A549 (cell line): ENCODE measurements around the gene LSM12. TPM values are rescaled to one million over a fixed set of nuclear protein-coding genes. Genes with fewer than 3 reads are reported as not detected.
A peak's percentile ranks its signal among the peaks of the same experiment; 100 is the strongest.

Experiments used
- ATAC-seq, 2 experiments: fragments of 200-7000 bp in 1 of 2; fragments of >200 bp in 1 of 2; cut with Nextera tagmentation in 1 of 2; cut with Tn5 transposase in 1 of 2; 3 replicates each; pipeline versions ENCODE4 v1.8.0 to v1.9.1; 2018 to 2020; ENCODE audit warnings: mild to moderate bottlenecking in 1 of 2, moderate library complexity in 1 of 2
- CTCF ChIA-PET: fragments of 300-600 bp; sonication (Branson Sonifier 250); formaldehyde crosslinking; extraction: SDS; loops from one replicate; lab custom pipeline; 2021; ENCODE audit warnings: antibody characterized with exemption, inconsistent platforms; lab: Yijun Ruan, JAX
- POLR2A ChIA-PET: fragments of 350-600 bp; formaldehyde crosslinking; extraction: SDS; loops from one replicate; lab custom pipeline; 2021; ENCODE audit warnings: antibody characterized with exemption, inconsistent platforms; lab: Yijun Ruan, JAX
- DNase-seq, 2 experiments: peaks; one replicate each; pipeline versions ENCODE4 v3.0.0 to v3.0.0-alpha.2; 2011 to 2016; ENCODE audit warnings: low read depth in 1 of 2, low spot score in 1 of 2
- FAIRE-seq: peaks from 2 replicates; lab custom pipeline; 2011; peaks lifted over from hg19 to GRCh38; lab: Jason Lieb, UNC
- H3K27ac ChIP-seq, 2 experiments: fragments of >200 bp; sonication (Bioruptor Twin); formaldehyde crosslinking; 3 replicates each; pipeline ENCODE4 v1.5.1; 2016 to 2017
- H3K4me1 ChIP-seq: fragments of >200 bp; sonication (Bioruptor Twin); formaldehyde crosslinking; 3 replicates; pipeline ENCODE4 v1.6.1; 2016
- H3K4me2 ChIP-seq: fragments of >200 bp; sonication (Bioruptor Twin); formaldehyde crosslinking; 3 replicates; pipeline ENCODE4 v1.6.1; 2016
- H3K4me3 ChIP-seq: fragments of >200 bp; sonication (Bioruptor Twin); formaldehyde crosslinking; 3 replicates; pipeline ENCODE4 v1.5.1; 2016
- H3K9me3 ChIP-seq: fragments of >200 bp; sonication (Bioruptor Twin); formaldehyde crosslinking; 3 replicates; pipeline ENCODE4 v1.6.1; 2016
- BCL3 ChIP-seq: fragments of >200 bp; sonication (Bioruptor Twin); formaldehyde crosslinking; IDR thresholded peaks from 3 replicates; pipeline ENCODE4 v1.6.1; 2016
- BHLHE40 ChIP-seq: IDR thresholded peaks from 2 replicates; pipeline ENCODE4 v1.6.1; 2012; ENCODE audit warnings: low read depth, low read length, inconsistent platforms
- CBX8 ChIP-seq: fragments of 200-600 bp; sonication (generic); IDR thresholded peaks from 2 replicates; pipeline ENCODE4 v1.6.1; 2016
- CEBPB ChIP-seq, 2 experiments: fragments of >200 bp in 1 of 2; sonication (Bioruptor Twin) in 1 of 2; formaldehyde crosslinking in 1 of 2; IDR thresholded peaks; 2 replicates each; pipeline ENCODE4 v1.6.1; 2012 to 2016
- E2F6 ChIP-seq: IDR thresholded peaks from 2 replicates; pipeline ENCODE4 v1.6.1; 2012; ENCODE audit warnings: low read depth, borderline replicate concordance
- EHMT2 ChIP-seq: fragments of 200-600 bp; sonication (generic); IDR thresholded peaks from 2 replicates; pipeline ENCODE4 v1.6.1; 2016; ENCODE audit warnings: antibody characterized with exemption, low read depth, mild to moderate bottlenecking, moderate library complexity
- FOSB ChIP-seq: fragments of 250-450 bp; sonication (Bioruptor Pico); IDR thresholded peaks from 2 replicates; pipeline ENCODE4 v1.5.0; 2020; ENCODE audit warnings: mild to moderate bottlenecking, moderate library complexity
- FOXS1 ChIP-seq: fragments of 250-450 bp; sonication (Bioruptor Pico); IDR thresholded peaks from 2 replicates; pipeline ENCODE4 v1.5.0; 2020; ENCODE audit warnings: mild to moderate bottlenecking, moderate library complexity
- HES2 ChIP-seq: fragments of >200 bp; sonication (Bioruptor Twin); formaldehyde crosslinking; IDR thresholded peaks from 2 replicates; pipeline ENCODE4 v1.6.1; 2016
- HEYL ChIP-seq: fragments of 250-450 bp; sonication (Bioruptor Pico); IDR thresholded peaks from 2 replicates; pipeline ENCODE4 v1.8.0; 2021; ENCODE audit warnings: mild to moderate bottlenecking, moderate library complexity
- HOXB5 ChIP-seq: fragments of 250-450 bp; sonication (Bioruptor Pico); IDR thresholded peaks from 2 replicates; pipeline ENCODE4 v1.5.0; 2020; ENCODE audit warnings: mild to moderate bottlenecking, moderate library complexity
- JUN ChIP-seq, 2 experiments: fragments of >200 bp; sonication (Bioruptor Twin); formaldehyde crosslinking; IDR thresholded peaks; 2 replicates in 1 of 2; 3 replicates in 1 of 2; pipeline ENCODE4 v1.6.1; 2016 to 2017
- JUNB ChIP-seq: fragments of >200 bp; sonication (Bioruptor Twin); formaldehyde crosslinking; IDR thresholded peaks from 2 replicates; pipeline ENCODE4 v1.6.1; 2016
- KDM1A ChIP-seq: fragments of 200-600 bp; sonication (generic); IDR thresholded peaks from 2 replicates; pipeline ENCODE4 v1.6.1; 2016; ENCODE audit warnings: low read depth, mild to moderate bottlenecking
- MAFK ChIP-seq: fragments of 450-650 bp; IDR thresholded peaks from 2 replicates; pipeline ENCODE4 v1.6.1; 2014; ENCODE audit not compliant: partially characterized antibody
- MAX ChIP-seq: IDR thresholded peaks from 2 replicates; pipeline ENCODE4 v1.6.1; 2012
- MAZ ChIP-seq: fragments of 150-350 bp; IDR thresholded peaks from 2 replicates; pipeline ENCODE4 v1.6.1; 2014; ENCODE audit warnings: antibody characterized with exemption, low read depth, low read length, borderline replicate concordance
- MYC ChIP-seq: IDR thresholded peaks from 2 replicates; pipeline ENCODE4 v1.6.1; 2012; ENCODE audit warnings: mild to moderate bottlenecking, inconsistent platforms, low read length, improper control_type of control experiment, borderline replicate concordance
- NR3C1 ChIP-seq: fragments of >200 bp; sonication (Bioruptor Twin); formaldehyde crosslinking; IDR thresholded peaks from 3 replicates; pipeline ENCODE4 v1.6.1; 2017
- PBX3 ChIP-seq: IDR thresholded peaks from 2 replicates; pipeline ENCODE4 v1.6.1; 2012
- POLR2A ChIP-seq: IDR thresholded peaks from 2 replicates; pipeline ENCODE4 v1.6.1; 2012; ENCODE audit warnings: mild to moderate bottlenecking, low read length
- RAD21 ChIP-seq, 2 experiments: fragments of >200 bp in 1 of 2; sonication (Bioruptor Twin) in 1 of 2; formaldehyde crosslinking in 1 of 2; IDR thresholded peaks in 1 of 2; conservative IDR thresholded peaks in 1 of 2; 2 replicates in 1 of 2; 3 replicates in 1 of 2; pipeline ENCODE4 v1.6.1; 2012 to 2018; ENCODE audit warnings: inconsistent platforms in 1 of 2
- RARB ChIP-seq: fragments of 250-450 bp; sonication (Bioruptor Pico); IDR thresholded peaks from 2 replicates; pipeline ENCODE4 v1.8.0; 2021; ENCODE audit warnings: mild to moderate bottlenecking, moderate library complexity
- RCOR1 ChIP-seq: fragments of 150-350 bp; IDR thresholded peaks from 2 replicates; pipeline ENCODE4 v1.6.1; 2014; ENCODE audit warnings: antibody characterized with exemption, low read length, low read depth
- RNF2 ChIP-seq: fragments of 200-600 bp; sonication (generic); IDR thresholded peaks from 2 replicates; pipeline ENCODE4 v1.6.1; 2016; ENCODE audit warnings: low read depth, mild to moderate bottlenecking, antibody characterized with exemption, moderate library complexity, borderline replicate concordance
- USF2 ChIP-seq: fragments of 450-650 bp; IDR thresholded peaks from 2 replicates; pipeline ENCODE4 v1.6.1; 2014; ENCODE audit warnings: antibody characterized with exemption
- ZFP36 ChIP-seq: fragments of 450-650 bp; IDR thresholded peaks from 2 replicates; pipeline ENCODE4 v1.6.1; 2014; ENCODE audit warnings: borderline replicate concordance; ENCODE audit not compliant: partially characterized antibody
- ZNF302 ChIP-seq: fragments of 250-450 bp; sonication (Bioruptor Pico); IDR thresholded peaks from 2 replicates; pipeline ENCODE4 v1.9.0; 2021; ENCODE audit warnings: inconsistent platforms, mild to moderate bottlenecking, moderate library complexity
- WGBS: methylation state at CpG from one replicate; pipeline ENCODE4 v1.1.6; 2017; ENCODE audit errors: missing lambda C conversion rate; 5-methylcytosine and 5-hydroxymethylcytosine counted together
- polyA plus RNA-seq, 4 experiments: library from polyadenylated mRNA; depleted of rRNA in 3 of 4; stranded (reverse); fragments of >200 nt; fragmentation: RNase III in 1 of 4; extraction: RNeasy Plus Mini Kit Qiagen cat#74134 plus additional on column Dnase treatment in 1 of 4; gene quantifications; 2 replicates in 3 of 4; 3 replicates in 1 of 4; pipeline ENCODE4 v1.2.3, GENCODE V29; 2011 to 2017

LSM12 gene
- polyA plus RNA-seq, 2 of the 4 experiments (the other 2 are of a cell fraction), result 43.9 to 75.0 TPM

GRCh38 chr17:44113382-44113781 is 46.9 kb upstream of the LSM12 start:
- CTCF ChIA-PET, result interaction anchor here (0.7 to 39.6 kb wide), 8 partner anchors 6 to 217 kb away, joined by 3 to 1202 read pairs (median 50); partner anchors contain the start of genes G6PC3 and HDAC5

GRCh38 chr17:44112284-44113280 is 46.1 kb upstream of the LSM12 start:
- no peak for TF ChIP-seq RCOR1
- TF ChIP-seq FOSB (CRISPR knock-in tag), result no peak
- no peak for TF ChIP-seq MAFK
- TF ChIP-seq CBX8, result no peak
- no peak for TF ChIP-seq HES2
- TF ChIP-seq JUNB, result no peak
- no peak for TF ChIP-seq MAZ
- TF ChIP-seq JUN (IDR thresholded peaks at IDR 0.05), result no peak
- no peak for TF ChIP-seq BCL3
- TF ChIP-seq MYC, result no peak
- TF ChIP-seq FOXS1 (CRISPR knock-in tag), result no peak
- no peak for TF ChIP-seq RNF2
- TF ChIP-seq ZNF302 (CRISPR knock-in tag), result no peak
- TF ChIP-seq MAX, result no peak
- no peak for TF ChIP-seq EHMT2
- TF ChIP-seq CEBPB (IDR thresholded peaks at IDR 0.05), result no peak
- no peak for TF ChIP-seq POLR2A
- no peak for TF ChIP-seq USF2
- H3K9me3 ChIP-seq, result no peaks in the 10 kb centered on the region
- peaks cover 53% of the 10 kb centered on the region for H3K4me1 ChIP-seq
- no peak overlapping the region for H3K4me3 ChIP-seq
- FAIRE-seq (no peak), DNase-seq (no peak), ATAC-seq (no peak)
- 85% methylated on average over 2 of the region's 4 CpGs for WGBS
- H3K27ac ChIP-seq, result peak overlapping the region in 1 of 2 experiments; percentile 86; a peak in 2 of 6 replicates
- CTCF ChIA-PET, result interaction anchor here (0.6 to 39.6 kb wide), 11 partner anchors 5 to 521 kb away, joined by 3 to 1202 read pairs (median 5); partner anchors contain the start of genes G6PC3 and HDAC5
- H3K4me2 ChIP-seq, result no peak overlapping the region
- POLR2A ChIA-PET, result interaction anchor here (2.7 to 6.8 kb wide), 2 partner anchors 10 to 17 kb away, joined by 16 to 50 read pairs; partner anchors contain the start of gene HDAC5

More at GRCh38 chr17:44113382-44113781, 46.9 kb upstream of the LSM12 start:
- TF ChIP-seq RARB (CRISPR knock-in tag) (no peak), HOXB5 (no peak), RAD21 (conservative IDR thresholded peaks at IDR 0.05 in 1 of 2, IDR thresholded peaks at IDR 0.05 in 1 of 2) (no peak), MAZ (no peak), RNF2 (no peak), PBX3 (no peak), EHMT2 (no peak), NR3C1 (no peak), FOXS1 (CRISPR knock-in tag) (no peak), KDM1A (no peak), BHLHE40 (no peak), HEYL (CRISPR knock-in tag) (no peak), ZFP36 (no peak), E2F6 (no peak)
- H3K27ac ChIP-seq, result no peak overlapping the region
- FAIRE-seq (no peak), ATAC-seq (no peak), DNase-seq (no peak)
- POLR2A ChIA-PET, result interaction anchor here (6.8 kb wide), 1 partner anchor 9 kb away, joined by 50 read pairs; the partner anchor contains the start of gene HDAC5
- no peak overlapping the region for H3K4me3 ChIP-seq
- H3K4me1 ChIP-seq, result peaks cover 45% of the 10 kb centered on the region
- WGBS, result 91% methylated on average over 1 of the region's 1 CpG
- no peaks in the 10 kb centered on the region for H3K9me3 ChIP-seq
- no peak overlapping the region for H3K4me2 ChIP-seq
